Measurements from ENCODE around the gene GAL3ST2.
"Not testable (repeated sequence)": the region's sequence is repeated elsewhere in the genome, so short reads cannot be mapped to it uniquely, and the experiment has no call there.

Gene GAL3ST2

DNA sequence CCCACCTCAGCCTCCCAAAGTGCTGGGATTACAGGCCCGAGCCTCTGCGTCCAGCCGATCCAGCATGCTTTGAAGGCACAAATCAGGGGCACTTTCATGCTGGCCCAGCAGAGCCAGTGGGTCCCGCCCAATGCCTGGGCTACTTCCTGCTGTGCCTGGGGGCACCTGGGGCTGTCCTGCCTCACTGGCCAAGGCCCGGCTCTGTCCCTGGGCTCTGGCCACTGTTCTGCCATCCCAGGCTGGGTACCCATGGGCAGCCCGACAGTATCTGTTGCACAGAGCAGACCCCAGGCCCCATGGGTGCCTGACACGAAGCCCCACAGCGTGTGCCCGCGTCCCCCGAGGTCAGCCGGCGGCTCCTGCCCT, 6.8 kb upstream of the GAL3ST2 start:
- no peak for DNase-seq

DNA sequence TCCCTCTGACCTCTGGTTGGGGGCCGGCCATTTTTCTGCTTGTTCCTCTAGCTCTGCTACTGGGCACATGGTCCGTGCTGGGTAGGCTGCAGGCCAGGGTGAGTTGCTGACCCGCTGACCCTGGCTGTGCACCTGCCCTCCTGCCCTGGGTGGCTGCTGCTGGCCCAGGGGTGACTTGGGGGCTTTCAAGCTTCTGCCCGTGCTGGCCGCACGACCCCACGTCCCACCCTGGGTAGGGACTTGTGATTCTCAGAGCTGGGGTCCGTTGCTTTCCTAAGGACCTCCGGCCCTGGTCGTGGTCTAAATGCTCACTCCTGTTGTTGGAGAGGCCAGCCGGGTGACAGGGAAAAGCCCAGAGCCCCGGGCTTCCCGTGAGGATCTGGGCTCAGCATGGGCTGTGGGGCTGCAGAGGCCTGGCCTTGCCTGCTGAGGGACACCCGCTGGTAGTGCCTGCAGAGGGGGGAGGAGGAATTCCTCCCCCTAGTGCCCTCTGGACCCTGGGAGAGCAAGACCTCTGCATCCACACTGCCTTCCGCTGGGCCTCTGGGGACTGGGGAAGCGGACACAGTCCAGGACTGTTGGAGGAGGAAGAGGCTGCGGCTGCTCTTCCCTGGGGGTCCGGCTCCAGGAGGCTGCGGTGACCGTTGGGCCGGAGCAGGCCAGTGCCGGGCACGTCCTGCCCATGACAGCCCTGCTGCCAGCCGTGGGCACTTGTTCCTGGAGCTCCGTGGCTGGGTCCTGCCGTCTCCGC, 6.3 kb upstream of the GAL3ST2 start:
- no peak for DNase-seq

DNA sequence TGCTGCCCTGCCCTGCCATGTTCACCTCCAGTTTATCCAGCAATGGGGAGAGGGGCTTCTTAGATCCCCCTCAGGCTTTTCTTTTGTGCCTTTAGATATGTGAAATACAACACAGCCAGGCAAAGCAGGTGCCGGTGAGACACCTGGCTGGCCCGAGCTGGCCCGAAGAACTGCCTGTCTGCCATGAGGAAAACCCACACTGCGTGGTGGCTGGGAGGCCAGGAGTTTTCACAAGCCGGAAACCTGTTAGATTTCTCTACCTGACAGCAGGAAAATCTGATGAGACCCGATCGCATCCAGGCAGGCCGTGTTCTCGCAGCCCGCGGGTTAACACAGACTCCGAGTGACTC, 5.7 kb upstream of the GAL3ST2 start:
- no peak for DNase-seq

DNA sequence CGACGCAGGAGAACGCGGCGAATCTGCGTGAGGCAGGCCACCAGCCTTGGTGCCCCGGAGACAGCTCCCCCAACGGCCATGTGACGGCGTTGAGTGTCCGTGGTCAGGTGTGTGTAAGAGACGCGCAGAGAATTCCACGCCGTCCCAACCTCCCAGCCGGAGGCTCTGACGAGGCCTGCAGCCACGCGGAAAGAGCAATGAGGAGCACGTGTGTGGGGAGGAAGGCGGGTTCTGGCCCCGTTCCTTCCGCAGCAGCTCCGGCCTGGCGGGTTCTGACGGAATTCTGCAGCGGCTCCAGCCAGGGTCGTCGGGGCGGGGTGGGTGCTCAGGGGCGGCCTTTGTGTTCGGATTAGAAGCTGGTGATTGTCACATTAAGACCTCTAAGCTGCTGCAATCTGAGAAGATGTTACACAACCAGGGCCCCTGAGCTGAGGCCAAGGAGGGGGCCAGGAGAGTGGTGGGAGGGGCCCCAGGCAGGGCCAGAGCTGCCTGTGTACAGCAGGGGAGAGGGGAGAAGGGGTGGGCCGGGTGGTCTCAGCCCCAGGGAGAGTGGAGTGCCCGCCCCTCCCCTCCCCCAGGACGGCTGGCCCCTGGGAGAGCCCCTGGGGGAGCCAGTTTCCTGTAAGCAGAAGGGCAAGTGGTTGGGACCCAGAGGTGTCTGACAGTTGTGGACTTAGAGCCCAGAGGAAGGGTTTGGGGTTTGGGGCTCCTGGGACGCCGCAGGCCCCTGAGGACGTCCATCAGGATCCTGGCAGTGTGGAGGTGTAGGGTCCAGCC, 5.1 kb upstream of the GAL3ST2 start:
- no peak for DNase-seq

DNA sequence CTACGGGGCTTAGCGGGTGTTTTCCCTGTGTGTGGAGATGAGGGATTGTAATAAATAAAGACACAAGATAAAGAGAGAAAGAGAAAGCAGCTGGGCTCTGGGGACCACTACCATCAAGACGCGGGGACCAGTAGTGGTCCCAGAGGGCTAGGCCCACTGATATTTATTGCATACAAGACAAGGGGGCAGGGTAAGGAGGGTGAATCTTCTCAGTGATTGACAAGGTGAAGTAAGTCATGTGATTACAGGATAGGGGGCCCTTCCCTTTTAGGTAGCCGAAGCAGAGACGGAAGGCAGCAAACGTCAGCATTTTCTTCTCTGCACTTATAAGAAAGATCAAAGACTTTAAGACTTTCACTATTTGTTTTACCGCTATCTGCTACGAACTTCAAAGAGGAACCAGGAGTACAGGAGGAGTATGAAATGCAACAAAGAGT, 4.5 kb upstream of the GAL3ST2 start:
- no peak for DNase-seq

DNA sequence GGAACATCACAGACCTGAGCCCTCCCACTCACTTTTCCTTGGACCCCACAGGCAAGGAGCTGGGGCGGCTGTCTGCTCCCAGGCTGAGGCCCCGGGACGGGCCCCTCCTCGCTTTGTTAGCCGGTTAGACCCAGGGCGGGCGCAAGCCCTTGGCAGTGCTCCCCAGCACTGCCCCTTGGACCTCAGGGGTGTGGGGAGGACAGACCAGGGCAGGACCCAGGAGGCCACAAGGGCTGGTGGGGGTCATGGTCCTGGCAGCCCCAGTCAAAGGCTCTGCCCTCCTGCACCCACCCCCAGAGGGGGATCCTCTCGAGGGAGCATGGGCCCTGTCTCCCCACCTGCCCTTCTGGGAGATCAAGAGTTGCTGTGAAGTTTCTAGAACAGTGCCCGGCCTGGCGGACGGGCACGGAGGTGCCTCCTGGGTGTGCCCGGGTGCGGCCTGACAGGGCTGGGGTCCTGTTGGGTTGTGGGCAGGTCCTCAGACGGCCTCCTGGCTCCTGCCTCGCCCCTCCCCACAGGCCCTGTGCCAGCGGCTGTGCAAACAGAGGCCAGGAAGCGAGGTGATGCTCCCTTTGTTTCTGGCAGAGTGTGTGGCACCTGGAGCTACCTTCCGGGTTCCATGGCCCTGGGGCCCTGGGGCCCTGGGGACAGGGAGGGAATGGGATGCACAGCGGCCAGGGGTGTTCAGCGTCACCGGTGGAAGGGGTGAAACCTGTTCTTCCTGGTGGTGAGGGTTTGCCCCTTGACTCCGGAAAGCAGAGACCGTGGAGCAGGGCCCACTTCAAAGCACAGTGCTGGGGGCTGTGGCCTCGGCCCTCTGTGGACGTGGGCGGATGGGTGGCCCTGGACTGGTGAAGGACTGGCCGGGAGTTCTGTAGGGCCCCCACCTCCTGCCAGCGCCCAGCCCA, 2.9 kb upstream of the GAL3ST2 start:
- DNase-seq: no peak

DNA sequence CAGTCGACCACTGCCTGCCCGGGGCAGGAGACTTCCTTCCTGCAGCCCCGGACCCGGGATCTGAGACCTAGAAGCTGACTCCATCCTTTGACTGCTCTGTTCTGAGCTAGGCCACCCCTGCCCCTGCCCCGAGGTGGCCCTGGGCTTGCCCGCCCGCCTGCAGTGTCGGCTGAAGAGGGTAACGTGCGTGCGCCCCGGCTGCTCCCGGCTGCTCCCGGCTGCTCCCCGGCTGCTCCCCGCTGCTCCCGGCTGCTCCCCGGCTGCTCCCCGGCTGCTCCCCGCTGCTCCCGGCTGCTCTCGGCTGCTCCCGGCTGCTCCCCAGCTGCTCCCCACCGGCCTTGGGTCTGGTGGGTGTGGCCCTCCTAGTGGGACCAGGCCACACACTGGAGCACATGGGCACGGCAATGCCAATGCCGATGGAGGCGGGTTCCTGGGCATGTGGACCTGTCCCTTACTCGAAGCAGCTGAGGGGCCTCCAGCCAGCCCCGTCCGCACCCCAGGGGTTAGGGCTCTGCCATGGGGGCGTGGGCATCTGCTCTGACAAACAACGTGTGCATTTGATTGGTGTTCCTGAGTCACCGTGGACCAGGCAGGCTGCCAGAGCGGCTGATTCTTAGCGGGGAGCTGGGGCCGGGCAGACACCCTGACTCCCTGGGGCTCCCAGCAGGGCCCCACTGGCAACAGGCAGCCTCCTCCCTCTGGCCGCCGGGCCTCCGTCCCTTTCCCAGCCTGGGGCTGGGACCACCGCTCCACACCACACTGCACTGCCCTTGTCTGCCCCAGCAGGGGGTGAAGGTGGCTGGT, 2.0 kb upstream of the GAL3ST2 start:
- DNase-seq: no peak

DNA sequence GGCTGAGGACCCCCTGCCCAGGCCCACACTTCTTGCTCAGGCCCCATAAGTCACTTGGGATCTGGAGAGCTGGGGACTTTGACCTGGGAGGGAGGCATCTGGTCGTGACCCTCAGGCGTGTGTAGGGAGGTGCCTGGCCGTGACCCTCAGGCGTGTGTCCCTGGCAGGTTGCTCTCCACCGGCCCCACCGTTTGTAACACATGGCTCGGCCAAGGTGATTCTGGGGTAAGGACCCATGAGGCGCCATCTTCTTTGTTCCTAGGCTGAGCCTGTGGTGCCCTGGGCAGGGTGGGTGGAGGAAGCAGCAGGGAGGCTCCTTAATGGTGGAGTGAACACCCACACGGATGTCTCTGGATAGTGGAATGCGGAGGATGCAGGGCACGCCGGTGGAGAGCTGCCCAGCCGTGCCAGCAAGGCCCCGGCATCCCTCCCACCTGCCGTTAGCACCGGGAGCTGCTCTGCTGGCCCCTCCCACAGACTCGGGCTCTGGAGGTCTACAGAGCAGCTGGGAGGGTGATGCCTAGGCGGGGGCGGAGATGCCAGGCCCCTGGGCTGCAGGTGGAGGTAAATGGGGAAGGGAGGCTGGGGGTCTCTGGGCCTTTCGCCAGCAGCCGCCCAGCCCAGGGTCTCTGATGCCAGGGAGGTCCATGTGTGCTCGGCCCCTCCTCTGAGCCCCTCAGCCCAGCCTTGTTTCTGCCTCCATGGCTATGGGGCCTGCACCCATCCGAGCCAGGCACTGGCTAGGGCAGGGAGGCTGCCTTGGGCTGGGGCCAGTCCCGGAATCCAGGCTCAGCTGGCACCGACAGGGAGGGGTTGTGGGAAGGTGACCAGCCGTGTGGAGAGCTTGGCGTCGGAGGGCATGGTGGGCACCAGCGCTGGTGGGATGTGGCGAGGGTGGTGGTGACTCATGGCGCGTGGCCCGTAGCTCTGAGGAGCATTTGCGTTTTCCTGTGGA, 1.1 kb upstream of the GAL3ST2 start:
- DNase-seq: no peak

DNA sequence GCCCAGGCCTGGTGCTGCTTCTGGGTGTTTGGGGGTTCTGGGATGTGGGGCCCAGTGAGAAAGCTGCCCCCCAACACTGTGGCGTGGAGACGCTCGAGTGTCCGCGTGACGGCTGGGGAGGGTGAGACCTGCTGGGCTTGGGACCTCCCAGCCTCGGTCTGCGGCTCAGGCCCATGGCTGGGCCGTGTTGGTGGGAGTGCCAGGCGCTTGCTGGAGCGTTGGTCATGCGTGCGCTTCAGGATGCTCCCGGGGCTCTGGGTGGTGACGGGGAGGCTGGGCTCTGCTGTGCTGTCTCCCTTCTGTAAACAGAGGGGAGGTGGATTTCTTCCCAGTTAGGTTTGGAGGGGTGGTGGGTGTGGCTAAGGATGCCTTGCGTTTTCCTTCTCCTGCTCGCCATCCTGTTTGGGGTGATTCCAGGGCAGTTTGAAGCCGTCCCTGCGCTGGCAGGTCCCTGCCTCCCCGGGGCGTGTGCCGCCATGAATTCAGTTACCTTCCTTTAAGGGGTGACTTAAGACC, 606 bp downstream of the GAL3ST2 start:
- DNase-seq: no peak

DNA sequence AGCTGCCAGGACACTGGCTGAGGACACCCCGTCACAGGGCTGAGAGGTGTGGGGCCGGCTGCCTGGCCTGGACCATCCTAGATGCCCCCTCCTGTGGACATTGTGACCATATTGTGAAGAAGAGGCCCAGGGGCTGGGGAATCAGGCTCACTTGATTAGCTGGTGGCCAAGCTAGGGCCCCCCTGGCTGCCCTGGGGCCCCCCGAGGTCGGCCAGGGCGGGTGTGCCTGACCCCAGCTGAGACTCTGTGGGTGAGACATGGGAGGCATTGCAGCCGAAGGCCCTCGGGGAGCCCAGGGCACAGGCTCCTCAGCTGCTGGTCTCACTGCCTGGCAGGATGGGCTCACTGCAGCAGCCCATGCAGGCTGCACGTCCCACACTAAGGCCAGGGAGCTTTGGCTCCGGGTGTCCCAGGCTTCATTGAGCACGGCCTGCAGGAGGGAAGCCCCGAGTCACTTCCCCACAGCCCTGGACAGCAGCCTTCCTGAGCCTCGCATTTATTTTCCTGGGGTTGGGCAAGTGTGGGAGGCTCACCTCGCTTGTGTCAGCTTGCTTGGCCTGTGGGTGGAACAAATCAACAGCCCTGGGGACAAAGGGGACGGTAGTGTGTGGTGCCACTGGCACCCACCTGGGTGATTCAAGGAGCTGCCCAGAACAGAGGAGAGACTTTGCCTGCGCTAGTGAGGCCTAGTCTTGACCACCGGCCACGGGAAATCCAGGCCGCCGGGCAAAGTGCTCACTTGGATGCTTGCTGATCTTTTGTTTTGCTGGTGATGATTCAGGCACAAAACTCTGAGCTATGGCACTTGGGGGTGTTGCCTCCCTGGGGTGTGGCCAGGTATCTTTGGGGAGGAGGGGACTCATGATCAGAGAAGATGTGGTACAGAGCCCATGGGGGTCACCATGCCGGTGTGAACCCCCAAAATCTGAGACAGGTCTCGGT, 1.3 kb downstream of the GAL3ST2 start:
- DNase-seq: no peak

DNA sequence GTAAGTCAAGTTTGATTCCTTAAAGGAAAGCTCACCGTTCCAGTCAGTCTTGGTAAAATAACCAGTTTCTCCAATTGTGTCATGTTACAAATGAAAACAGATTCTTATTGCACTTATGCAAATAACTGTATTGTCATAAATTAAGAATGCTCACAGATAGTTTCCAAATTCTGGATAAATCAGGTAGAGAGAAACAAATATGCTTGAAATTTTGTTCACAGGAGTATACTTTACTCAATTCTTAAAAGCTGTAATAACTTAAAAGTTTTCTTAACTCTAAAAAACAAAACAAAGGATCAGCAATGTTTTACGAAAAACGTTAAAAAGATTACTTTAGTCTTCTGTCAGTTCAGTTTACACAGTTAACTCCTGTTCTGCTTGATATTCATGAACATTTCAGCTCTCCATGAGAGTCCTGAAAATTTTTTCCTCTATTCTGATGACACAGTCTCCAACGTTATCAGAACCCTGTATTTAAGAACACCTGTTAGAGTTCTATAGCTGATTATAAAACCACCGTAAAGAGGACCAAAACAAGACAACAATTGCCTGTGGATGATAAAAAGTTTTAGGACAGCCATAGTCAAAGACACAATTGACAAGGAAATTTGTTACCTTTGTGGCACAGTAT, 4.4 kb downstream of the GAL3ST2 start:
- DNase-seq: no peak

DNA sequence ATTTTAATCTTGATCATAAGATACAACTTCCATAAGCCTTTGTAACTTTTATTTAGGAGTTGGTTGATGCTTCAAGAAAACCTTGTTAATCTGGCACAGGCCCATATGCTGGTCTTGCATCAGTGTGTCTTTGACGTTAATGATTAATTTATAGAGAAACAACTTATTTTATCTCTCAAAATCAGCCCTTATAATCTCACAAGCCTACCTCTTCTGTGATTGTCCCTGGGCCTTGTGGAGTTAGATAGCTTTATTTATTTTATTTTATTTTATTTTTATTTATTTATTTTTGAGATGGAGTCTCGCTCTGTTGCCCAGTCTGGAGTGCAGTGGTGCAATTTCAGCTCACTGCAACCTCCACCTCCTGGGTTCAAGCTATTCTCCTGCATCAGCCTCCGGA, 5.4 kb downstream of the GAL3ST2 start:
- not testable (repeated sequence) for DNase-seq

DNA sequence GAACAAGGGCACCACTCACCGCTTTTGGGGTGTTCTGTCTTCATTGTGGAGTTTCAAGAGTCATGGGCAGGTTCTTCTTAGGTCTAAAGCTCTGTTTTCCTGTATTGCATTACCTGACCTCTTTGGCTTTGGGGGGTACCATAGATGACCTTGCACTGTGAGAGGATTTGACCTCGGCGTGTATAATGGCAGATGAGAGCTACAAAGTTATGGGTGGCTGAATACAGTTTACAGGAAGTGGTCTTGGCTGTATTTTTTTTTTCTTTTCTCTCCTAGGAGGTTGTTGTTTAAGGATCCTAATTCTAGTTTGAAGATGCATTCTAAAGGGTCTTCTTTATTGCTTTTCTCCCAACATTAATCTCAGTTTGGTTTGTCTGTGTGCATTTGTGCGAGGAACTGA, 11.5 kb downstream of the GAL3ST2 start:
- DNase-seq: no peak

DNA sequence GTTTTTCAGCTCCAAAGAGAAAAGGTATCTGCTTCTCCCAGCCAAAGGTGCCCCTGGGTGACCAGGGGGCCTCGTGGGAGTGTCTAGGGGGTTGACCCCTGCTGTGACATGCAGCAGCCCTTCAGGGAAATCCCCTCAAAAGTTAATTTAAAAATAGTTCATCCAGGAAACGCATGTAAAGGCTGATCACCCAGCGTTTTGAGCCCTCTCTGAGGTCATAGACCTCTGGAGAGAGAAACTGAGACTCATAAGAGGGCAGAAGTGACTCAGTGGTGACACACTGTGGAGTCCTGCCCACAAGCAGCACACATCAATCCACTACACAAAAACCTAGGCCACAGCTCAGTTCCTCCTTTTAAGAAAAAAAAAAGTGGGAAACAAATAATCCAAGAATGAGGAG, 11.9 kb downstream of the GAL3ST2 start:
- DNase-seq: no peak

DNA sequence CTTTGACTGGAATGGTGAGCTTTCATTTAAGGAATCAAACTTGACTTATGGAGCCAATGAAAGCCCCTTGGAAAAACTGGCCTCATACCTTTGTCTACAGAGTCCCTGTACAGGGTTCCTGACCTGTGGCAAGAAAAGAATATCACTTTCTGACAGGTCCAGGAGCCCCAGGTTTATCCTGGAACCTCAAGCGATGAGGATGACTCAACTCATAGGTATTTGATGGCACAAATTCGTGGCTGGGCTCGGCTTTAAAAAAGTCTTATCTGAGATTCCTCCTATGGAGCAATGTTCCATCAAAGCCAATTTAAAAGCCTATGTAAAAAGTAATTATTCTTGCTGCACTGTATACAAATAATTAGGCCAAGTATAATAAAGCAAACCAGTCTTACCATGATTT, 14.8 kb downstream of the GAL3ST2 start:
- DNase-seq: not testable (repeated sequence)

DNA sequence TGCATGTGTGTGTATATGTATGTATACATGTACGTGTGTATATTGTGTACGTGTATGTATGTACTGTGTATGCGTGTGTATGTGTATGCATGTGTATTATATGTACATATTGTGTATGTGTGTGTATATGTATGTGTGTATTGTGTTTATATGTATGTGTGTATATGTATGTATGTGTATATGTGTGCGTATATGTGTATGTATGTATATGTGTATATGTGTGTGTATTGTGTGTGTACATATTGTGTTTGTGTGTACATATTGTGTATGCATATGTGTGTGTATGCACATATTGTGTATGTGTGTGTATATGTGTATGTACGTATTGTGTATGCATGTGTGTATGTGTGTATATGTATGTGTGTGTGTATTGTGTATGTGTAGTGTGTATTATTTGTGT, 16.8 kb downstream of the GAL3ST2 start:
- no peak for DNase-seq

DNA sequence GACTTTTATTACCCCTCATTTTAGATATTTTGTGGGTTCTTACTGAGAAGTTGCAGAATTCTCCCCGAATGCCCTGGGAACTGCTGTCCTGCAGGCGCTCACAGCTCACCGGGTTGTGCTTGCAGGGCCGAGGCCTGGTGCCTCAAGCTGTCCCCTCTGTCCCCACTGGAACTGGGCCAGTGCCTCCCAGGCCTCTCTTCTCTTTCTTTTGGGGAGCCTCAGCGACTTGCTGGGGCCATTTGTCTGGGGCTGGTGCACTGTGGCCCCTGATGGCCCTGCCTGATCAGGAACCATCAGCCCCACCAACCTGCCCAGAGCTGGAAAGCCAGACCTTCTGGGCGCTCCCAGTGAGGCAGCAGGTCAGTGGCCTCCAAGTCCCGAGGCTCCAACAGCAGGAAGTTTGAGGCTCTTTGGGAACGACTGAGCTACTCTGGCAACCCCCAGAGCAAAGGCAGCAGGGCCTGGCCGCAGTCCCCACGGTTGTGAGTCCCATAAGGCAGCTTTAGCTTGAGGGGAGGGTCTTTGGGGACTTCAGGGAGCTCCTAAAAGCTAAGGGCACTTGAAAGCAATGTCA, 17.7 kb downstream of the GAL3ST2 start:
- DNase-seq: no peak

DNA sequence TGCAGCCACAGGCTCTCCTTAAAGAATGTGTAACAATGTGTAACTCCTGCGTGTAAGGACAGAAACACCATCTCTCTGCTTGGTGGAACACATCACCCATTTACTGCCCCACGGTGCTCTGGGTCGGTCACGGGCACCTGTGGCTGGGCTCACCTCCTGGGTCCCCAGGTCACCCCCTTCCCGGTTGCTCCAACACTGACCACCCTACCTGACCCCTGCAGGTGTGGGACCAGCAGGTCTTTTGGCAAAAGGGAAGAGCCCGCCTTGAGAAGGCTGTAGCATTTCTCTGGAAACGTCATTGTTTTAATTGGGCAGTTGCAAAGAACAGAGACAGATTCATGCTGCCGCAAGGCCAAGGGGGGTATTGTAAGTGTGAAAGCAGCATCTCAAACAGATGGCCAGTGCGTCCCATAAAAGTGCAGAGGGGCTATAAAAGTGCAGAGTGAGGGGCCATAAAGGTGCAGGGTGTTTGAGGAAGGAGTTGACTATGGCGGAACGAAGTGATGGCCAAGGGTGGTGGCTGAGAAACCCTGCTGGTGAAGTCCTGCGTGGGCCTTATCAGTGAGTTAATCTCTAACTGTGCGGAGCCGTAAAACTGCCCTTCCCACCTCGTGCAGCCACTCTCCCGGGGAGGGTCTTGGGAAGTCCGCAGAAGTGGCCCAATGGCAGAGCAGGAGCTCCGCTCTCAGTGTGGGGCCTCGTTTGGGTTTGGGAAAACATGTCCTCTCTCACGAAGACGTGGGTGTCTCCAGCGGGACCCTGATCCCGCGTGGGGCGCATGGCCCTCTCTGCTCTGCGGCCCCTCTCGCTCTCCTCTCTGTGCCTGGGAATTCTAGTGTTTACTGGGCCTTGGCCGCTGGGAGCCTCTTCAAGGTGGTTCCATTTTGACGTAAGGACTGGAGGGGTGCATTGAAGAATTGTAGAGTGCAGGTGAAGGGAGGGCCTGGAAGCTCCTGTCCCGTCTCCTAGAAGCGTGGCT, 18.7 kb downstream of the GAL3ST2 start:
- DNase-seq: no peak

All from NCI-H1930 (cell line).